ENCODE results near the gene STAT5A. TPM values are rescaled to one million over a fixed set of nuclear protein-coding genes. Genes with fewer than 3 reads are reported as not detected.

STAT5A gene
- total RNA-seq, 1 experiment from 2014 or later: 0.91 TPM

- TF ChIP-seq REST (IDR thresholded peaks at IDR 0.05; ENCODE audit: low read depth) (no peak), SIN3A (IDR thresholded peaks at IDR 0.05; ENCODE audit: low read depth) (no peak), CEBPB (IDR thresholded peaks at IDR 0.05; ENCODE audit: low read depth) (no peak), JUND (IDR thresholded peaks at IDR 0.05) (no peak), YY1 (IDR thresholded peaks at IDR 0.05; ENCODE audit: extremely low read depth, insufficient replicate concordance, low read depth, low read length) (no peak), EGR1 (IDR thresholded peaks at IDR 0.05; ENCODE audit: low read depth) (no peak), ZFX (IDR thresholded peaks at IDR 0.05) (no peak), ELF1 (IDR thresholded peaks at IDR 0.05; ENCODE audit: borderline replicate concordance, low read depth) (no peak), FOSL1 (IDR thresholded peaks at IDR 0.05; ENCODE audit: low read depth) (no peak), POLR2AphosphoS5 (IDR thresholded peaks at IDR 0.05; ENCODE audit: low read depth, low read length) (no peak), CBX3 (IDR thresholded peaks at IDR 0.05; ENCODE audit: low read depth) (no peak)
Observed at GRCh38 chr17:42268236-42268635, 20.1 kb upstream of the STAT5A start (continued).

GRCh38 chr17:42270170-42270535 lies 18.1 kb upstream of the STAT5A start:
- intact Hi-C loops (cut with micrococcal nuclease): no loop called here
- TF ChIP-seq FOSL1 (IDR thresholded peaks at IDR 0.05; ENCODE audit: low read depth) (no peak), SRF (IDR thresholded peaks at IDR 0.05; ENCODE audit: low read depth) (no peak), POLR2A (IDR thresholded peaks at IDR 0.05; ENCODE audit: borderline replicate concordance, extremely low read depth, insufficient read depth, insufficient read length) (no peak), JUND (IDR thresholded peaks at IDR 0.05) (no peak), EZH2 (IDR thresholded peaks at IDR 0.05) (no peak)
- TF ChIP-seq, protein P1, sequence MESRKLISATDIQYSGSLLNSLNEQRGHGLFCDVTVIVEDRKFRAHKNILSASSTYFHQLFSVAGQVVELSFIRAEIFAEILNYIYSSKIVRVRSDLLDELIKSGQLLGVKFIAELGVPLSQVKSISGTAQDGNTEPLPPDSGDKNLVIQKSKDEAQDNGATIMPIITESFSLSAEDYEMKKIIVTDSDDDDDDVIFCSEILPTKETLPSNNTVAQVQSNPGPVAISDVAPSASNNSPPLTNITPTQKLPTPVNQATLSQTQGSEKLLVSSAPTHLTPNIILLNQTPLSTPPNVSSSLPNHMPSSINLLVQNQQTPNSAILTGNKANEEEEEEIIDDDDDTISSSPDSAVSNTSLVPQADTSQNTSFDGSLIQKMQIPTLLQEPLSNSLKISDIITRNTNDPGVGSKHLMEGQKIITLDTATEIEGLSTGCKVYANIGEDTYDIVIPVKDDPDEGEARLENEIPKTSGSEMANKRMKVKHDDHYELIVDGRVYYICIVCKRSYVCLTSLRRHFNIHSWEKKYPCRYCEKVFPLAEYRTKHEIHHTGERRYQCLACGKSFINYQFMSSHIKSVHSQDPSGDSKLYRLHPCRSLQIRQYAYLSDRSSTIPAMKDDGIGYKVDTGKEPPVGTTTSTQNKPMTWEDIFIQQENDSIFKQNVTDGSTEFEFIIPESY (IDR thresholded peaks at IDR 0.05; ENCODE audit: extremely low read depth, insufficient replicate concordance, low read length): no peak
- ChIA-PET RAD21 (ENCODE audit: low non-redundant PET in 1 of 2, low total read pairs in 2 of 2, uncharacterized antibody in 2 of 2, unreplicated experiment in 2 of 2) (no interaction called here), CTCF (interaction anchor here (1.9 kb wide), 1 partner anchor 48 kb away, joined by 6 read pairs; no protein-coding TSS in a partner anchor), POLR2A (no interaction called here)
- Histone ChIP-seq H3K79me2 (ENCODE audit: insufficient read depth, low read length) (peaks cover 59% of the 10 kb centered on the region), H2AFZ (ENCODE audit: low read depth, low read length, poor library complexity, severe bottlenecking) (no peak overlapping the region), H3K4me3 (replicated peaks in 1 of 2; ENCODE audit: low read depth in 1 of 2, low read length in 2 of 2) (no peak overlapping the region), H3K9me2 (ENCODE audit: insufficient read depth) (no peaks in the 10 kb centered on the region), H3K36me3 (ENCODE audit: control insufficient read depth in 1 of 2, insufficient read depth in 2 of 2, low read length in 2 of 2) (no peaks in the 10 kb centered on the region), H3K4me2 (ENCODE audit: low read length) (no peak overlapping the region), H3K27ac (ENCODE audit: low read depth, low read length) (no peak overlapping the region), H3K9me3 (ENCODE audit: control insufficient read depth in 1 of 2, insufficient read depth in 1 of 2, low read depth in 1 of 2, low read length in 2 of 2) (no peaks in the 10 kb centered on the region), H3K27me3 (ENCODE audit: insufficient read depth, low read length) (0 out of 2 replicates have a peak, but pooled peaks cover 5% of the 10 kb centered on the region), H3K4me1 (ENCODE audit: control insufficient read depth in 1 of 2, insufficient read depth in 2 of 2, low read length in 2 of 2) (peaks cover 13 to 16% of the 10 kb centered on the region in 2 experiments; a peak in 3 of 4 replicates), H3K9ac (ENCODE audit: low read length) (no peak overlapping the region), H4K20me1 (ENCODE audit: insufficient read depth) (no peaks in the 10 kb centered on the region)
- DNase-seq (ENCODE audit: low read depth, low spot score) (no peak), ATAC-seq (no peak)
- no TSS peak for BruUV-seq (replicated peaks)
